ENCODE data around the gene ARFGAP1. TPM values are rescaled to one million over a fixed set of nuclear protein-coding genes. Genes with fewer than 3 reads are reported as not detected.

ARFGAP1 gene
- total and polyA plus RNA-seq, 2 of the 8 experiments (the other 6 are each of a cell fraction or from before 2014, with no cell fraction given): 93.7 to 100 TPM

GRCh38 chr20:63234693-63235398, 37.8 kb upstream of the ARFGAP1 start (continued):
- no peak for TF ChIP-seq SRF (IDR thresholded peaks at IDR 0.05; ENCODE audit: low read depth, low read length)
- TF ChIP-seq MAX (IDR thresholded peaks at IDR 0.05): peak; percentile 64
- TF ChIP-seq RAD21 (IDR thresholded peaks at IDR 0.05 in 1 of 2, conservative IDR thresholded peaks at IDR 0.05 in 1 of 2; ENCODE audit: low read depth in 2 of 2, low read length in 2 of 2): peak; percentile 37 to 50
- TF ChIP-seq HDAC6 (IDR thresholded peaks at IDR 0.05; ENCODE audit: low read depth, low read length): no peak
- no peak for TF ChIP-seq TEAD4 (IDR thresholded peaks at IDR 0.05; ENCODE audit: low read depth, low read length)
- no peak for TF ChIP-seq TAF1 (IDR thresholded peaks at IDR 0.05; ENCODE audit: low read depth, low read length)
